NOMO-1 (cell line): ENCODE results near the gene RBFOX1.
"Not testable (repeated sequence)": the region's sequence is repeated elsewhere in the genome, so short reads cannot be mapped to it uniquely, and the experiment has no call there.

Source experiments
- DNase-seq, 2 experiments: peaks; one replicate each; lab custom pipeline; 2025; ENCODE audit not compliant: unreplicated experiment in 2 of 2; lab: John Stamatoyannopoulos, UW

RBFOX1 gene

GRCh38 chr16:7449808-7450207 lies 117.2 kb downstream of the RBFOX1 start:
- DNase-seq: no peak

GRCh38 chr16:7450440-7450839 lies 117.8 kb downstream of the RBFOX1 start:
- DNase-seq: no peak

GRCh38 chr16:7452090-7452489 lies 119.4 kb downstream of the RBFOX1 start:
- DNase-seq: no peak

- DNase-seq: no peak
These were observed 123.6 kb downstream of the RBFOX1 start for GRCh38 chr16:7456211-7456610.

- no peak for DNase-seq
These were observed 125.5 kb downstream of the RBFOX1 start for GRCh38 chr16:7458144-7458543.

- no peak for DNase-seq
These were observed 137.7 kb downstream of the RBFOX1 start for GRCh38 chr16:7470344-7470743.

- no peak for DNase-seq
These were observed 138.6 kb downstream of the RBFOX1 start for GRCh38 chr16:7471268-7471667.

GRCh38 chr16:7482032-7482431 lies 149.4 kb downstream of the RBFOX1 start:
- DNase-seq: no peak

GRCh38 chr16:7482596-7483290 lies 150.1 kb downstream of the RBFOX1 start:
- DNase-seq: no peak

GRCh38 chr16:7487574-7488323 lies 155.1 kb downstream of the RBFOX1 start:
- DNase-seq: no peak

GRCh38 chr16:7492122-7492521 lies 159.5 kb downstream of the RBFOX1 start:
- no peak for DNase-seq

- DNase-seq: no peak
These were observed 160.5 kb downstream of the RBFOX1 start for GRCh38 chr16:7493133-7493532.

GRCh38 chr16:7497691-7498090 lies 165.0 kb downstream of the RBFOX1 start:
- DNase-seq: no peak

- DNase-seq: no peak
These were observed 169.2 kb downstream of the RBFOX1 start for GRCh38 chr16:7501868-7502267.

GRCh38 chr16:7502591-7503157 lies 170.0 kb downstream of the RBFOX1 start:
- not testable (repeated sequence) for DNase-seq

- no peak for DNase-seq
These were observed 171.0 kb downstream of the RBFOX1 start for GRCh38 chr16:7503666-7504065.

GRCh38 chr16:7504844-7505243 lies 172.2 kb downstream of the RBFOX1 start:
- DNase-seq: no peak

- no peak for DNase-seq
These were observed 172.8 kb downstream of the RBFOX1 start for GRCh38 chr16:7505495-7505894.

GRCh38 chr16:7506363-7506762 lies 173.7 kb downstream of the RBFOX1 start:
- DNase-seq: no peak

- DNase-seq: no peak
These were observed 176.0 kb downstream of the RBFOX1 start for GRCh38 chr16:7508656-7509055.

GRCh38 chr16:7509963-7510601 lies 177.4 kb downstream of the RBFOX1 start:
- no peak for DNase-seq
